Astrocyte (in vitro differentiated cells and primary cell): ENCODE measurements around the gene WBP1L. TPM values are rescaled to one million over a fixed set of nuclear protein-coding genes. Genes with fewer than 3 reads are reported as not detected.

Experiments
- DNase-seq: peaks from one replicate; pipeline ENCODE4 v3.0.0-alpha.2; 2010; ENCODE audit warnings: low read depth
- FAIRE-seq: peaks from 2 replicates; lab custom pipeline; 2011; peaks lifted over from hg19 to GRCh38; lab: Jason Lieb, UNC
- H2AFZ ChIP-seq: 2 replicates; pipeline ENCODE4 v1.6.0; 2012; ENCODE audit warnings: low read depth, low read length, inconsistent platforms
- H3K27ac ChIP-seq: 2 replicates; pipeline ENCODE4 v1.5.1; 2011; ENCODE audit warnings: low read depth, low read length, inconsistent platforms
- H3K27me3 ChIP-seq: 2 replicates; pipeline ENCODE4 v1.6.0; 2011; ENCODE audit warnings: low read length, inconsistent platforms; ENCODE audit not compliant: insufficient read depth
- H3K36me3 ChIP-seq: 2 replicates; pipeline ENCODE4 v1.5.1; 2011; ENCODE audit warnings: low read length, inconsistent platforms; ENCODE audit not compliant: insufficient read depth
- H3K4me1 ChIP-seq: 2 replicates; pipeline ENCODE4 v1.5.1; 2011; ENCODE audit warnings: low read length, inconsistent platforms; ENCODE audit not compliant: insufficient read depth
- H3K4me2 ChIP-seq: 2 replicates; pipeline ENCODE4 v1.6.0; 2012; ENCODE audit warnings: low read length, inconsistent platforms
- H3K4me3 ChIP-seq: 2 replicates; pipeline ENCODE4 v1.5.1; 2011; ENCODE audit warnings: low read depth, mild to moderate bottlenecking, low read length, inconsistent platforms; ENCODE audit not compliant: insufficient read depth
- H3K79me2 ChIP-seq: 2 replicates; pipeline ENCODE4 v1.6.0; 2012; ENCODE audit warnings: mild to moderate bottlenecking, low read length, inconsistent platforms; ENCODE audit not compliant: insufficient read depth
- H3K9ac ChIP-seq: 2 replicates; pipeline ENCODE4 v1.6.0; 2012; ENCODE audit warnings: mild to moderate bottlenecking, low read length, inconsistent platforms
- H3K9me3 ChIP-seq: 2 replicates; pipeline ENCODE4 v1.5.1; 2012; ENCODE audit warnings: low read depth, mild to moderate bottlenecking, low read length, inconsistent platforms; ENCODE audit not compliant: insufficient read depth
- H4K20me1 ChIP-seq: 2 replicates; pipeline ENCODE4 v1.6.0; 2012; ENCODE audit warnings: low read length, inconsistent platforms; ENCODE audit not compliant: insufficient read depth
- H3K27ac Mint-ChIP-seq: one replicate; pipeline ENCODE4 v1.8.0; 2021; ENCODE audit warnings: mild to moderate bottlenecking, mixed read lengths; ENCODE audit not compliant: unreplicated experiment
- H3K27me3 Mint-ChIP-seq: one replicate; pipeline ENCODE4 v1.8.0; 2021; ENCODE audit warnings: low read depth, mixed read lengths; ENCODE audit not compliant: unreplicated experiment
- H3K36me3 Mint-ChIP-seq: one replicate; pipeline ENCODE4 v1.8.0; 2021; ENCODE audit warnings: low read depth, mixed read lengths; ENCODE audit not compliant: unreplicated experiment
- H3K4me1 Mint-ChIP-seq: one replicate; pipeline ENCODE4 v1.8.0; 2021; ENCODE audit warnings: low read depth, mixed read lengths; ENCODE audit not compliant: unreplicated experiment
- H3K4me3 Mint-ChIP-seq: one replicate; pipeline ENCODE4 v1.8.0; 2021; ENCODE audit warnings: mild to moderate bottlenecking, moderate library complexity, mixed read lengths; ENCODE audit not compliant: unreplicated experiment
- H3K9me3 Mint-ChIP-seq: one replicate; pipeline ENCODE4 v1.8.0; 2021; ENCODE audit warnings: mild to moderate bottlenecking, mixed read lengths; ENCODE audit not compliant: unreplicated experiment
- EZH2 ChIP-seq: IDR thresholded peaks from 2 replicates; pipeline ENCODE4 v1.6.1; 2012; ENCODE audit warnings: mild to moderate bottlenecking, low read length, inconsistent platforms; ENCODE audit not compliant: insufficient read depth
- total RNA-seq: library from RNA; stranded (reverse); gene quantifications from 2 replicates; pipeline ENCODE4 v1.2.1, GENCODE V29; 2021
- TF ChIP-seq, protein P1 (sequence below): IDR thresholded peaks from 2 replicates; pipeline ENCODE4 v1.5.1; 2011; ENCODE audit warnings: low read depth, mild to moderate bottlenecking, inconsistent platforms, low read length, moderate library complexity; ENCODE audit not compliant: insufficient read depth

WBP1L gene
- total RNA-seq, 1 donor from 2014 or later, result 73.6 TPM

DNA sequence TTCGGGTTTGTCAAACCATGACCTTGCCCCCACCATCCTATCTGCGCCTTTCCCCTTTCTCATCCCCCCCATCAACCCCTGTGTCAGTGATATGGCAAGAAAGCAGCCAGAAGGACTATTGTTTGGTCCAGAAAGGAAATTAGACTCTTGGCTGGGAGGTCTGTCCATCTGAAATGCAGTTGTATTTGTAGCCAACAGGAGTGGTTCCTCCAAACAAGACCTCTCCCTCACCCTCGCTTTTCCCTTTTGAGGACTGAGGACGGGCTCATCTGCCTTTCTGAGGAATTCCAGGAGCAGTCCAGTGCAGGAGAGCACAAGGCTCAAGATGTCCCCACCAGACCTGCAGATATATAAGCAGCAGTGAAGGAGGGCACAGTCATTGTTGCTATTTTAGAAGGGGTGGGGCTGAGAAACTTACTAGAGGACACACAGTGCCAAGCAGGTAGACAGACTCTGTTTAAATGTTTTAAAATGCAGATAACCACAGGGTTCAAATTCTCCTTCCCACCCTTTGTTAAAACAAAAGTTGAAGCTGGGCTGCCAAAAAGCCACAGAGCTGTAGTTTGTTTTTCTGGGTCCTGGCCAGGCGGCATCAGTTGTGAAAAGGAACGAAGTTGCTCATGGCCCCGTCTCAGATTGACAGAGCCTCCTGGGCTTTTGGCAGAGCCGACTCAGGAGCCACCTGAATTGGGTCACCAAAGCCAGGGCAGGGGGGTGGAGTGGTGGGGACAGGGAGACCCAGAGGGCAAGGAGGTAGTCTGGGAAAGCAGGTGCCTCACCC lies 56.1 kb downstream of the WBP1L start:
- H3K27ac Mint-ChIP-seq, result peak overlapping the region; percentile 18
- peak; percentile 31 for DNase-seq
- H3K27me3 Mint-ChIP-seq, result no peaks in the 10 kb centered on the region
- H3K4me1 Mint-ChIP-seq, result peaks cover 52% of the 10 kb centered on the region
- no peaks in the 10 kb centered on the region for H3K9me3 ChIP-seq
- H3K4me3 ChIP-seq, result no peak overlapping the region
- H4K20me1 ChIP-seq, result peaks cover 60% of the 10 kb centered on the region
- H3K4me2 ChIP-seq, result no peak overlapping the region
- no peak overlapping the region for H3K4me3 Mint-ChIP-seq
- H3K36me3 Mint-ChIP-seq, result peaks cover 22% of the 10 kb centered on the region
- peaks cover 6% of the 10 kb centered on the region for H3K36me3 ChIP-seq
- H3K27ac ChIP-seq, result no peak overlapping the region
- H2AFZ ChIP-seq, result no peak overlapping the region
- H3K27me3 ChIP-seq, result no peaks in the 10 kb centered on the region
- FAIRE-seq, result no peak
- peaks cover 20% of the 10 kb centered on the region for H3K79me2 ChIP-seq
- peaks cover 38% of the 10 kb centered on the region for H3K4me1 ChIP-seq
- no peak for TF ChIP-seq EZH2
- TF ChIP-seq, protein P1, sequence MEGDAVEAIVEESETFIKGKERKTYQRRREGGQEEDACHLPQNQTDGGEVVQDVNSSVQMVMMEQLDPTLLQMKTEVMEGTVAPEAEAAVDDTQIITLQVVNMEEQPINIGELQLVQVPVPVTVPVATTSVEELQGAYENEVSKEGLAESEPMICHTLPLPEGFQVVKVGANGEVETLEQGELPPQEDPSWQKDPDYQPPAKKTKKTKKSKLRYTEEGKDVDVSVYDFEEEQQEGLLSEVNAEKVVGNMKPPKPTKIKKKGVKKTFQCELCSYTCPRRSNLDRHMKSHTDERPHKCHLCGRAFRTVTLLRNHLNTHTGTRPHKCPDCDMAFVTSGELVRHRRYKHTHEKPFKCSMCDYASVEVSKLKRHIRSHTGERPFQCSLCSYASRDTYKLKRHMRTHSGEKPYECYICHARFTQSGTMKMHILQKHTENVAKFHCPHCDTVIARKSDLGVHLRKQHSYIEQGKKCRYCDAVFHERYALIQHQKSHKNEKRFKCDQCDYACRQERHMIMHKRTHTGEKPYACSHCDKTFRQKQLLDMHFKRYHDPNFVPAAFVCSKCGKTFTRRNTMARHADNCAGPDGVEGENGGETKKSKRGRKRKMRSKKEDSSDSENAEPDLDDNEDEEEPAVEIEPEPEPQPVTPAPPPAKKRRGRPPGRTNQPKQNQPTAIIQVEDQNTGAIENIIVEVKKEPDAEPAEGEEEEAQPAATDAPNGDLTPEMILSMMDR, result no peak
- no peaks in the 10 kb centered on the region for H3K9me3 Mint-ChIP-seq
- H3K9ac ChIP-seq, result no peak overlapping the region

DNA sequence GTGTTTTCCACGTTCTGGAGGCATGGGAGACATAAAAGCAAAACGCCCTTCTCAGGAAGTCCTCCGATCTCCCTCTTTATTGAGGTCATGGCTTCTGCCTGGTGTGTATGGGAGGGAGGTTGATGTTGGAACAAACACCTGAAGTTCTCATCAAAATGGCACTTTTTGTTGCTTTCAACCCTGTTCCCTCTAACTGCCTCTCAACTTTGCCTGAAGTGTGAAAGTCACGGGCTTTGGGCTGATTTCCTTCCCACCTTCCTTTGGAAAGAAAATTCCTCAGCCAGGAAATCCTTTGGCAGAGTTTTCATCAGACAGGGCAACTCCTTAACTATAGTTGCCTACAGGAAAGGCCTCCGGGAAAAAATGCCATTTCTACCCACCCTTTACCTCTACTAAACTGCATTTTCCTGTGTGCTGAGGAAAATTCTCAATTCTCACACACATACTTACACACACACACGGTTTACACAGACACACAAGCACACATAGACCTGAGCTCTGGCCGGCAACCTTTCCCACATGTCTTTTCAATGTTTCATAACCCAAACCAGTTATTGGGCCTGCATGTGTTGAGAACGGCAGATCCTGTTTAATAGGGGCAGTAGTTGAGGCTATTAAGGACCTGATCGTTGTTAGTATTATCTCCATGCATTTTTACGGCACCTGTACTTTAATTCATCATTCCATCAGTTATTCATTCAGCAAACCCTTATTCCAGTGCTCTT lies 57.0 kb downstream of the WBP1L start:
- H3K4me1 ChIP-seq, result peaks cover 38% of the 10 kb centered on the region
- H3K4me1 Mint-ChIP-seq, result peaks cover 45% of the 10 kb centered on the region
- peak overlapping the region; percentile 41 for H3K27ac Mint-ChIP-seq

More for the DNA sequence above, 57.0 kb downstream of the WBP1L start:
- Histone ChIP-seq H3K27ac (no peak overlapping the region), H3K36me3 (peaks cover 6% of the 10 kb centered on the region), H3K27me3 (no peaks in the 10 kb centered on the region), H3K9ac (no peak overlapping the region), H3K9me3 (no peaks in the 10 kb centered on the region), H3K79me2 (peaks cover 13% of the 10 kb centered on the region), H2AFZ (no peak overlapping the region), H3K4me2 (no peak overlapping the region), H4K20me1 (peaks cover 51% of the 10 kb centered on the region), H3K4me3 (no peak overlapping the region)
- FAIRE-seq, result no peak
- no peak for DNase-seq
- TF ChIP-seq, protein P1, result no peak
- TF ChIP-seq EZH2, result no peak
- H3K36me3 Mint-ChIP-seq, result peaks cover 24% of the 10 kb centered on the region
- H3K27me3 Mint-ChIP-seq, result no peaks in the 10 kb centered on the region
- no peak overlapping the region for H3K4me3 Mint-ChIP-seq
- no peaks in the 10 kb centered on the region for H3K9me3 Mint-ChIP-seq
